NCI-H748 (cell line): Measurements from ENCODE around the gene CYFIP2.
A peak's percentile ranks its signal among the peaks of the same experiment; 100 is the strongest.

Source experiments
- DNase-seq: peaks from one replicate; lab custom pipeline; 2025; ENCODE audit not compliant: unreplicated experiment; lab: John Stamatoyannopoulos, UW

CYFIP2 gene

GRCh38 chr5:157253547-157253946 lies 12.4 kb upstream of the CYFIP2 start:
- peak; percentile 61 for DNase-seq

- DNase-seq = no peak
Measured at GRCh38 chr5:157258450-157258849, 7.5 kb upstream of the CYFIP2 start.

GRCh38 chr5:157259699-157260098 lies 6.2 kb upstream of the CYFIP2 start:
- DNase-seq = no peak

- DNase-seq = peak; percentile 16
Measured at GRCh38 chr5:157263496-157264090, 2.3 kb upstream of the CYFIP2 start.

GRCh38 chr5:157266286-157267007 lies 524 bp downstream of the CYFIP2 start:
- DNase-seq = peak; percentile 78

GRCh38 chr5:157267025-157267424 lies 1.1 kb downstream of the CYFIP2 start:
- no peak for DNase-seq

- no peak for DNase-seq
Measured at GRCh38 chr5:157267761-157268480, 2.0 kb downstream of the CYFIP2 start.

- DNase-seq = no peak
Measured at GRCh38 chr5:157269165-157269671, 3.3 kb downstream of the CYFIP2 start.

- no peak for DNase-seq
Measured at GRCh38 chr5:157269761-157270272, 3.9 kb downstream of the CYFIP2 start.

- DNase-seq = no peak
Measured at GRCh38 chr5:157270771-157271170, 4.8 kb downstream of the CYFIP2 start.

GRCh38 chr5:157271740-157272271 lies 5.9 kb downstream of the CYFIP2 start:
- DNase-seq = no peak

GRCh38 chr5:157273131-157273556 lies 7.2 kb downstream of the CYFIP2 start:
- DNase-seq = no peak

- no peak for DNase-seq
Measured at GRCh38 chr5:157275403-157275802, 9.5 kb downstream of the CYFIP2 start.

- no peak for DNase-seq
Measured at GRCh38 chr5:157278319-157279037, 12.6 kb downstream of the CYFIP2 start.

- DNase-seq = no peak
Measured at GRCh38 chr5:157279605-157280239, 13.8 kb downstream of the CYFIP2 start.

GRCh38 chr5:157280927-157281326 lies 15.0 kb downstream of the CYFIP2 start:
- no peak for DNase-seq

GRCh38 chr5:157282150-157282549 lies 16.2 kb downstream of the CYFIP2 start:
- DNase-seq = no peak

- no peak for DNase-seq
Measured at GRCh38 chr5:157283434-157283833, 17.5 kb downstream of the CYFIP2 start.

- no peak for DNase-seq
Measured at GRCh38 chr5:157284458-157285212, 18.7 kb downstream of the CYFIP2 start.
